Heart left ventricle (tissue), 13 donors: Measurements from ENCODE around the gene OAS2.

ENCODE experiments used
- POLR2A ChIP-seq, 2 donors: fragments of 450-650 bp; IDR thresholded peaks; one replicate each; pipeline ENCODE4 v1.6.1; 2017; ENCODE audit warnings: antibody characterized with exemption in 2 of 2, mild to moderate bottlenecking in 2 of 2, moderate library complexity in 2 of 2
- TF ChIP-seq, protein P1 (sequence below), 12 donors: fragments of 200-600 bp; sonication (generic) in 4 of 12; IDR thresholded peaks; one replicate each; pipeline versions ENCODE4 v1.5.0 to v1.8.0; 2018 to 2022; ENCODE audit warnings: antibody characterized with exemption in 12 of 12, mild to moderate bottlenecking in 5 of 12
- donor health status: ischemic (EF 13 %, LVEDD 7.1; RV severe dilation, severe dysfunction).
- donor health status: DM: no; HTN: yes; CAD: no.
- donor health status: DM: no; HTN: no; CAD: no.
- donor health status: ischemic (EF 25% LVEDD 6.9; RV normal size, moderate dysfunction).
- donor health status: ischemic (EF 25% LVEDD 5.7; RV mildly dilated, moderate dysfunction).
- donor health status: ischemic (EF 35%, LVEDD 5.7; RV mildly dilated, moderate dysfunction).
- donor health status: nonischemic (EF 11% LVEDD 7.7; RV severe dilation, severe dysfunction).
- donor health status: DM: yes; HTN: yes; CAD: no.
- donor health status: PGD.
- donor health status: ischemic (EF 29% LVEDD 5.4; RV normal size, mild dysfunction).
- donor health status: nonischemic (EF 23%, LVEDD 6.1; RV moderate dilation, normal function).

- TF ChIP-seq, protein P1, sequence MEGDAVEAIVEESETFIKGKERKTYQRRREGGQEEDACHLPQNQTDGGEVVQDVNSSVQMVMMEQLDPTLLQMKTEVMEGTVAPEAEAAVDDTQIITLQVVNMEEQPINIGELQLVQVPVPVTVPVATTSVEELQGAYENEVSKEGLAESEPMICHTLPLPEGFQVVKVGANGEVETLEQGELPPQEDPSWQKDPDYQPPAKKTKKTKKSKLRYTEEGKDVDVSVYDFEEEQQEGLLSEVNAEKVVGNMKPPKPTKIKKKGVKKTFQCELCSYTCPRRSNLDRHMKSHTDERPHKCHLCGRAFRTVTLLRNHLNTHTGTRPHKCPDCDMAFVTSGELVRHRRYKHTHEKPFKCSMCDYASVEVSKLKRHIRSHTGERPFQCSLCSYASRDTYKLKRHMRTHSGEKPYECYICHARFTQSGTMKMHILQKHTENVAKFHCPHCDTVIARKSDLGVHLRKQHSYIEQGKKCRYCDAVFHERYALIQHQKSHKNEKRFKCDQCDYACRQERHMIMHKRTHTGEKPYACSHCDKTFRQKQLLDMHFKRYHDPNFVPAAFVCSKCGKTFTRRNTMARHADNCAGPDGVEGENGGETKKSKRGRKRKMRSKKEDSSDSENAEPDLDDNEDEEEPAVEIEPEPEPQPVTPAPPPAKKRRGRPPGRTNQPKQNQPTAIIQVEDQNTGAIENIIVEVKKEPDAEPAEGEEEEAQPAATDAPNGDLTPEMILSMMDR (IDR thresholded peaks at IDR 0.05), result no peak
- TF ChIP-seq POLR2A (IDR thresholded peaks at IDR 0.05), result no peak
Measured at GRCh38 chr12:113056631-113057488, 78.5 kb downstream of the OAS2 start, which contains the start of gene DTX1.
